Upper lobe of right lung (tissue), 1 donor: Measurements from ENCODE around the gene CHEK1. TPM values are rescaled to one million over a fixed set of nuclear protein-coding genes. Genes with fewer than 3 reads are reported as not detected.

ENCODE experiments used
- ATAC-seq: fragments of 200-7000 bp; cut with Tn5 transposase; one replicate; pipeline ENCODE4 v1.9.1; 2020; ENCODE audit warnings: mild to moderate bottlenecking, moderate library complexity
- DNase-seq: peaks from one replicate; pipeline ENCODE4 v3.0.0-alpha.2; 2020
- H3K27ac ChIP-seq: fragments of 200-600 bp; one replicate; pipeline ENCODE4 v1.8.0; 2022
- H3K27me3 ChIP-seq: fragments of 200-600 bp; one replicate; pipeline ENCODE4 v1.8.0; 2022; ENCODE audit warnings: mild to moderate bottlenecking
- H3K36me3 ChIP-seq: fragments of 200-600 bp; one replicate; pipeline ENCODE4 v1.8.0; 2022
- H3K4me1 ChIP-seq: fragments of 200-600 bp; one replicate; pipeline ENCODE4 v1.8.0; 2022
- H3K4me3 ChIP-seq: fragments of 200-600 bp; one replicate; pipeline ENCODE4 v1.8.0; 2022; ENCODE audit warnings: mild to moderate bottlenecking
- H3K9me3 ChIP-seq: fragments of 200-600 bp; one replicate; pipeline ENCODE4 v1.8.0; 2022
- CTCF ChIP-seq: fragments of 200-600 bp; IDR thresholded peaks from one replicate; pipeline ENCODE4 v1.8.0; 2022; ENCODE audit warnings: antibody characterized with exemption
- intact Hi-C: fragments of 100-400 bp; cut with DNase I; formaldehyde crosslinking; loops from one replicate; pipeline ENCODE4 v1.11.0; 2022
- total RNA-seq: library from RNA; stranded (reverse); fragmentation: NEBNext Ultra II Directional; extraction: Animal tissue kit (Norgen Biotek cat#: 25700); gene quantifications from one replicate; pipeline ENCODE4 v1.2.1, GENCODE V29; 2021
- donor health status: DM: no; HTN: yes; CAD: no; lungs with severe emphysema.

Gene CHEK1
- total RNA-seq, 1 donor from 2014 or later: 1.8 TPM

GRCh38 chr11:125586623-125587022 is 38.3 kb upstream of the CHEK1 start:
- no peaks in the 10 kb centered on the region for H3K4me1 ChIP-seq
- ATAC-seq (no peak), DNase-seq (no peak)
- no peak overlapping the region for H3K27ac ChIP-seq
- no peaks in the 10 kb centered on the region for H3K9me3 ChIP-seq
- peaks cover 29% of the 10 kb centered on the region for H3K36me3 ChIP-seq
- no peaks in the 10 kb centered on the region for H3K27me3 ChIP-seq
- H3K4me3 ChIP-seq: no peak overlapping the region
- intact Hi-C loops: no loop called here
- TF ChIP-seq CTCF: no peak

DNA sequence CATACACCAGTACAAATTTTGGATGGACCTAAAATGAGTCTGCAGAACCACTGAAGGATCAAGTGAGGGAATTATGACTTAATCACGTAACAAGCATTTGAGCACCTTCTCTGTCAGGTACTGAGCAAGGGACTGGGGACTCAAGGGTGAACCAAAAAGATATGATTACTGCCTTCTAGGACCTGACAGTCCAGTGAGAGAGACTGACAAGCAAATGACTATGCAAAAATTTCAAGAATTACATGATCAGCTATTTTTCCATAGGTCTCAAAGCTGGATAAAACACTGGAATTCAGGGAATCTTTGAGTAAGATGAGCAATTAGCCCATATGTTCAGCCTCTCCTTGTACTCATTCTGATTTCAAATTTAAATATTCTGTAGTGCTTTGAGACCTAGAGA is 37.5 kb upstream of the CHEK1 start:
- H3K27ac ChIP-seq: no peak overlapping the region
- H3K36me3 ChIP-seq: peaks cover 21% of the 10 kb centered on the region
- ATAC-seq (no peak), DNase-seq (no peak)
- no peaks in the 10 kb centered on the region for H3K4me1 ChIP-seq
- no peaks in the 10 kb centered on the region for H3K27me3 ChIP-seq
- intact Hi-C loops: no loop called here
- H3K9me3 ChIP-seq: no peaks in the 10 kb centered on the region
- TF ChIP-seq CTCF: no peak
- no peak overlapping the region for H3K4me3 ChIP-seq

GRCh38 chr11:125588505-125588904 is 36.5 kb upstream of the CHEK1 start:
- Histone ChIP-seq H3K4me3 (no peak overlapping the region), H3K9me3 (no peaks in the 10 kb centered on the region), H3K27me3 (no peaks in the 10 kb centered on the region), H3K27ac (no peak overlapping the region), H3K4me1 (peaks cover 3% of the 10 kb centered on the region), H3K36me3 (peaks cover 11% of the 10 kb centered on the region)
- no peak for TF ChIP-seq CTCF
- intact Hi-C loops: no loop called here
- DNase-seq: no peak
- no peak for ATAC-seq

DNA sequence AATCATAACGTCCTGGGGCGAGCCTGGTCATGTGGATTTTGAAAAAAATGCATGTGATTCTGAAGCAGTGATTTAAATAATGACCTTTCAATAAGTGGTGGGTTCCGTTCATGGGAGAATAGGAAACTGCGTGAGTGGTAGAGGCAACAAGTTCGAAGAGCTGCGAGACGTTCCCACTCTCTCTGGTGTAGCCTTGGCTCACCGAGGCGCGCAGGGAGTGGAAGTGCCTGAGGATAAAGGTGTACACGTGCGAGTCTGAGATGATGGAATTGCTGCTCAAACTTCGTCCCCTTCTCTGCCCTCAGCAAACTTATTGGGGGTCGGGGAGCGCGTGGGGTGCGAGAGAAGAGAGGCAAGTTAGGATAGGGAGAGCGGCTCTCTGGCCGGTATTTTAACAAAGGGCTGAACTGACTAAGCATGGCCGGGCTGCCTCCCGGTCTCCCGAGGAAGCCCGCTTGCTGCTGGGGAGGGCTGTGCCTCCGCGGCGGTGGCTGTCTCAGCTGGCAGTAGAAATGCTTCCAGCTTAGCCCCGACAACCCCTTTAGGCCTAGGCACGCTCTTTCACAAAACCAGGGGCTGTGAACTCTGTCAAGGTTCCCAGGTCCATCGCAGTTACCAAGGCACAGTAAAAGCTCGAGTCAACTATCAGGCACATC is 33.2 kb upstream of the CHEK1 start:
- H3K36me3 ChIP-seq: peaks cover 4% of the 10 kb centered on the region
- intact Hi-C loops: no loop called here
- H3K4me1 ChIP-seq: peaks cover 20% of the 10 kb centered on the region
- peak; percentile 17 for ATAC-seq
- peak overlapping the region; percentile 97 for H3K27ac ChIP-seq
- no peak for TF ChIP-seq CTCF
- peak overlapping the region; percentile 85 for H3K4me3 ChIP-seq
- H3K27me3 ChIP-seq: no peaks in the 10 kb centered on the region
- DNase-seq: peak; percentile 77
- no peaks in the 10 kb centered on the region for H3K9me3 ChIP-seq

GRCh38 chr11:125592305-125593113 is 32.5 kb upstream of the CHEK1 start, which contains the start of gene STT3A:
Gene STT3A, plus strand, starts transcription at chr11:125592852. Its CDS starts 3,064 bp downstream, at chr11:125595916.
- H3K9me3 ChIP-seq: no peaks in the 10 kb centered on the region
- H3K36me3 ChIP-seq: peaks cover 11% of the 10 kb centered on the region
- H3K27me3 ChIP-seq: no peaks in the 10 kb centered on the region
- intact Hi-C loops: no loop called here
- ATAC-seq (peak; percentile 98), DNase-seq (peak; percentile 100)
- TF ChIP-seq CTCF: no peak
- peak within 1 kb of the TSS; percentile 97 for H3K27ac ChIP-seq
- H3K4me3 ChIP-seq: peak within 1 kb of the TSS; percentile 85
- peaks cover 20% of the 10 kb centered on the region for H3K4me1 ChIP-seq
